ENCODE measurements around the gene OOSP4A.

DNA sequence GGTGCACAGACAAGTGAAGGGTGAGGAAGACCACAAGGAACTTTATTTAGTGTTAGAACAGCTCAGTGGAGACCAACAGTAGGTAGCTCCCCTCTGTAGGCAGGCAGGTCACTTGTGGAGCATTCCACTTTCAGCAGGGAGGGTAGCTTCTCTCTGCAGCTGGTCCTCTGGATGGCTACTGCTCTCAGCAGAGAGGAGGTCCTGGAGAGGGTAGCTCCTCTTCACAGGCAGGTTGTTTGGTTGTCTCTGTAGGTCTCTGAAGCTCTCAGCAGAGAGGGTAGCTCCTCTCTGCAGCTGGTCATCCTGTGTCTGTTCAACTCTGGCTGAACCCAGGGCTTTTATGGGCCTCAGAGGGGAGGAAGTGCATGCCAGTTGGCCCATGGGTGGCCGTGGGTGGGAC is 32.1 kb upstream of the OOSP4A start:
- TF ChIP-seq, protein P1, sequence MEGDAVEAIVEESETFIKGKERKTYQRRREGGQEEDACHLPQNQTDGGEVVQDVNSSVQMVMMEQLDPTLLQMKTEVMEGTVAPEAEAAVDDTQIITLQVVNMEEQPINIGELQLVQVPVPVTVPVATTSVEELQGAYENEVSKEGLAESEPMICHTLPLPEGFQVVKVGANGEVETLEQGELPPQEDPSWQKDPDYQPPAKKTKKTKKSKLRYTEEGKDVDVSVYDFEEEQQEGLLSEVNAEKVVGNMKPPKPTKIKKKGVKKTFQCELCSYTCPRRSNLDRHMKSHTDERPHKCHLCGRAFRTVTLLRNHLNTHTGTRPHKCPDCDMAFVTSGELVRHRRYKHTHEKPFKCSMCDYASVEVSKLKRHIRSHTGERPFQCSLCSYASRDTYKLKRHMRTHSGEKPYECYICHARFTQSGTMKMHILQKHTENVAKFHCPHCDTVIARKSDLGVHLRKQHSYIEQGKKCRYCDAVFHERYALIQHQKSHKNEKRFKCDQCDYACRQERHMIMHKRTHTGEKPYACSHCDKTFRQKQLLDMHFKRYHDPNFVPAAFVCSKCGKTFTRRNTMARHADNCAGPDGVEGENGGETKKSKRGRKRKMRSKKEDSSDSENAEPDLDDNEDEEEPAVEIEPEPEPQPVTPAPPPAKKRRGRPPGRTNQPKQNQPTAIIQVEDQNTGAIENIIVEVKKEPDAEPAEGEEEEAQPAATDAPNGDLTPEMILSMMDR (IDR thresholded peaks at IDR 0.05), result no peak
- no peak for TF ChIP-seq POLR2A (IDR thresholded peaks at IDR 0.05)
